ENCODE results near the gene PMP22.

The PMP22 gene

DNA sequence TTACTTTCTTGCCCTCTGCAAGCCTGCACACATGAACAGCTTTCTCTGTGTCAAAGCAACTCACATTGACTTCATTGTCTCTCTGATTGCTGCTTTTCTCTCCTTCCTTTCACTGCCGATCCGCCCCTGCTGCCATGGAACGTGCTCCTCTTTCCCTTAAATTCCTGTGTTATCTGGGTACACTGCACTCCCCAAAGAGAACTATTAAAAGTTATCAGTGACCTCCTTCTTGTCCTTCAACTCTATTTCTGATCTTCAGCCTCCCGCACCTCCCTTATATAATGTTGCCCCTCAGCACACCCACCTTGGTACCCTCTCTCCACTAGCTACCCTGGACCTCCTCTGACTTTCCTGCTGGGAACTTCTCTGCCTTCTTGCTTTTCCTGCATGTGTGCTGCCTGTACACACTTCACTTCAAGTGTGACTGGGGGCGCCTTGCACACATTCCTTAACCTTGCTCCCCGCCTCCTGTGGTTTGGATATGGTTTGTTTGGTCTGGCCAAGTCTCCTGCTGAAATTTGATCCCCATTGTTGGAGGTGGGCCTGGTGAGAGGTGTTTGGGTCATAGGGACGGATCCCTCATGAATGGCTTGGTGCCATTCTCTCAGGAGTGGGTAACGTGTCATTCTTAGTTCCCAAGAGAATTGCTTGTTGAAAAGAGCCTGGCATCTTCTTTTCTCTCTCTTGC, 26.7 kb upstream of the PMP22 start:
- no peak overlapping the region for H3K9ac ChIP-seq (ENCODE audit: low read depth in 1 of 2, low read length in 2 of 2)

GRCh38 chr17:15290605-15291004, 25.5 kb upstream of the PMP22 start:
- Histone ChIP-seq H3K4me3 (ENCODE audit: low read depth in 1 of 2, low read length in 2 of 2) (no peak overlapping the region), H3K4me1 (ENCODE audit: control insufficient read depth in 1 of 2, insufficient read depth in 2 of 2, low read length in 2 of 2) (no peaks in the 10 kb centered on the region), H3K27ac (ENCODE audit: low read depth, low read length) (no peak overlapping the region), H3K36me3 (ENCODE audit: control insufficient read depth in 1 of 2, insufficient read depth in 2 of 2, low read length in 2 of 2) (no peaks in the 10 kb centered on the region), H3K9ac (ENCODE audit: low read depth in 1 of 2, low read length in 2 of 2) (no peak overlapping the region), H3K27me3 (ENCODE audit: control insufficient read depth in 1 of 2, insufficient read depth in 2 of 2, low read length in 2 of 2) (no peaks in the 10 kb centered on the region), H3K9me3 (ENCODE audit: control insufficient read depth in 1 of 2, low read length in 2 of 2) (no peaks in the 10 kb centered on the region)

More for the DNA sequence above, 26.7 kb upstream of the PMP22 start:
- Histone ChIP-seq H3K27me3 (ENCODE audit: control insufficient read depth in 1 of 2, insufficient read depth in 2 of 2, low read length in 2 of 2) (no peaks in the 10 kb centered on the region), H3K36me3 (ENCODE audit: control insufficient read depth in 1 of 2, insufficient read depth in 2 of 2, low read length in 2 of 2) (no peaks in the 10 kb centered on the region), H3K9me3 (ENCODE audit: control insufficient read depth in 1 of 2, low read length in 2 of 2) (no peaks in the 10 kb centered on the region), H3K4me1 (ENCODE audit: control insufficient read depth in 1 of 2, insufficient read depth in 2 of 2, low read length in 2 of 2) (no peaks in the 10 kb centered on the region), H3K4me3 (ENCODE audit: low read depth in 1 of 2, low read length in 2 of 2) (no peak overlapping the region), H3K27ac (ENCODE audit: low read depth, low read length) (no peak overlapping the region)

GRCh38 chr17:15289285-15290183, 24.4 kb upstream of the PMP22 start:
- H3K27me3 ChIP-seq (ENCODE audit: control insufficient read depth in 1 of 2, insufficient read depth in 2 of 2, low read length in 2 of 2), result no peaks in the 10 kb centered on the region
- no peaks in the 10 kb centered on the region for H3K9me3 ChIP-seq (ENCODE audit: control insufficient read depth in 1 of 2, low read length in 2 of 2)
- H3K4me3 ChIP-seq (ENCODE audit: low read depth in 1 of 2, low read length in 2 of 2), result no peak overlapping the region
- H3K9ac ChIP-seq (ENCODE audit: low read depth in 1 of 2, low read length in 2 of 2), result no peak overlapping the region
- no peak overlapping the region for H3K27ac ChIP-seq (ENCODE audit: low read depth, low read length)
- H3K4me1 ChIP-seq (ENCODE audit: control insufficient read depth in 1 of 2, insufficient read depth in 2 of 2, low read length in 2 of 2), result no peaks in the 10 kb centered on the region
- H3K36me3 ChIP-seq (ENCODE audit: control insufficient read depth in 1 of 2, insufficient read depth in 2 of 2, low read length in 2 of 2), result no peaks in the 10 kb centered on the region

DNA sequence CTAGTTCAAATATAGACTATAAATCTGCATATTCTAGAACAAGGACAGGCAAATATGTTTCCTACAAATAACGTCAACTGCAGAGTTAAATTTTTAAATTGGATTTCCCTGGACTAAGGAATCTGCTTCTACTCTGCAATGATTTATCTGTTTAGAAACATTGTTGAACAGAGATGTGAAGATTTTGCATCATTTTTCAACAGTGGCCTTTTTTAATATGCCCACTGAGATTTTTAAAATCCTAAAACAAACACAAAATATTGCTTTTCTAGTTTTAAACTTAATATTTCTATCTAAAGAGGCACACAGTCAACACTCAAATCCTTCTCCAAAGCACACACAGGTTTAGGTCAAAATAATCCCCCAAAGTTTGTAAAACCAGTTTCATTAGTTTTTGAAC, 23.7 kb upstream of the PMP22 start:
- H3K9me3 ChIP-seq (ENCODE audit: control insufficient read depth in 1 of 2, low read length in 2 of 2), result no peaks in the 10 kb centered on the region
- H3K36me3 ChIP-seq (ENCODE audit: control insufficient read depth in 1 of 2, insufficient read depth in 2 of 2, low read length in 2 of 2), result no peaks in the 10 kb centered on the region
- H3K27ac ChIP-seq (ENCODE audit: low read depth, low read length), result no peak overlapping the region
- H3K9ac ChIP-seq (ENCODE audit: low read depth in 1 of 2, low read length in 2 of 2), result no peak overlapping the region
- no peak overlapping the region for H3K4me3 ChIP-seq (ENCODE audit: low read depth in 1 of 2, low read length in 2 of 2)
- H3K4me1 ChIP-seq (ENCODE audit: control insufficient read depth in 1 of 2, insufficient read depth in 2 of 2, low read length in 2 of 2), result no peaks in the 10 kb centered on the region
- peaks cover 0 to 3% of the 10 kb centered on the region in 2 donors for H3K27me3 ChIP-seq (ENCODE audit: control insufficient read depth in 1 of 2, insufficient read depth in 2 of 2, low read length in 2 of 2)

DNA sequence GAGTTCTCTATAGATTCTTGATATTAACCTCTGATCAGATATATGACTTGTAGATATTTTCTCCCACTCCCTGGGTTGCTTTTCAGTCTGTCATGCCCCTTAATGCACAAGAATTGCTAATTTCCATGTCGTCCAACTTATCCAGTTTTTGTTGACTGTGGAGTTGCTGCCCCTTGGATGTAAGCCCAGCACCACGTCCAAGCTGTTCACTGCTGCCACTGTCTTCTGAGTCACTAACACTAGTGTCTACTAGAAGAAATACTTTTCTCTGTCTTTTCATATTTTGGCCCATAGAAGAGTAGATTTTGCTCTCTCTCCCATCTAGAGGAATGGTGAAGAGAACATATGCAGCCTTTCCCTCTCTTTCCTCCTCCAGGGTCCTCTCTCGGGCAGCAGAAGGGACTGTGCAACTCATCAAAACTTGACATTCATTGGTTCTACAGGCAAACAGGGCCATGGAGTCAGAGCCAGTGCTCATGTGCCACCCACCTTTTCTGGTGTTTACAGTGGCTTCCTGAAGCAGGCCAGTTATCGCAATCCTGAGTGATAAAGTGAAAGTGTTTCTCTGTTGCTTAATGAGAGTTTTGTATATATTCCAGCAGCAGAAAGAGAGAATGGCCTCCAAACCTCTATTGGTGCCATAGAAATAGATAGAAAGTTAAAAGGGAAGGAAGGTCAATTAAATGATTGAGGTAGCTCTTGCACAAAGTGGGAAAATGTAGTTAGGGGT, 22.6 kb upstream of the PMP22 start:
- Histone ChIP-seq H3K36me3 (ENCODE audit: control insufficient read depth in 1 of 2, insufficient read depth in 2 of 2, low read length in 2 of 2) (no peaks in the 10 kb centered on the region), H3K27me3 (ENCODE audit: control insufficient read depth in 1 of 2, insufficient read depth in 2 of 2, low read length in 2 of 2) (peaks cover 0 to 3% of the 10 kb centered on the region in 2 donors), H3K9ac (ENCODE audit: low read depth in 1 of 2, low read length in 2 of 2) (no peak overlapping the region), H3K4me1 (ENCODE audit: control insufficient read depth in 1 of 2, insufficient read depth in 2 of 2, low read length in 2 of 2) (no peaks in the 10 kb centered on the region), H3K27ac (ENCODE audit: low read depth, low read length) (no peak overlapping the region), H3K4me3 (ENCODE audit: low read depth in 1 of 2, low read length in 2 of 2) (no peak overlapping the region), H3K9me3 (ENCODE audit: control insufficient read depth in 1 of 2, low read length in 2 of 2) (no peaks in the 10 kb centered on the region)

GRCh38 chr17:15285466-15285865, 20.3 kb upstream of the PMP22 start:
- Histone ChIP-seq H3K27me3 (ENCODE audit: control insufficient read depth in 1 of 2, insufficient read depth in 2 of 2, low read length in 2 of 2) (peaks cover 0 to 3% of the 10 kb centered on the region in 2 donors), H3K9me3 (ENCODE audit: control insufficient read depth in 1 of 2, low read length in 2 of 2) (no peaks in the 10 kb centered on the region)

DNA sequence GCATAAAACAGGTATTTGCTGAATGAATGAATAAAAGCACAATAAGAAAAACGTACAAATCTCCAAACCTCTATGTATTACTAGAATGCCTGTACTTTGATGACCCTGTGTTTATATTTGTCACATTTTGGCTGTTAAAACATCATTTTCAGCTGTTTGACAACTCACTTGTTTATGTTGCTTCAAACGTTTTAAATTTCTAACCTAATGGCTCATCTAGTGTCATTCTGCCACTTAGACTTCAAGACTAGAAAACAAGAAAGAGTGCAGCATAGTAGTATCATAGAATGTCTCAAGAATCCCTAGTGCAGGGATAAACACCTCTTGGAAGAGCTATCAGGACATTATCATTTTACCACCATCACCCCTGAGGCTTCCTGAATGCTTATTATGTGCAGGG, 19.4 kb upstream of the PMP22 start:
- no peak overlapping the region for H3K4me3 ChIP-seq (ENCODE audit: low read depth in 1 of 2, low read length in 2 of 2)
- H3K9me3 ChIP-seq (ENCODE audit: control insufficient read depth in 1 of 2, low read length in 2 of 2), result no peaks in the 10 kb centered on the region

More at GRCh38 chr17:15285466-15285865, 20.3 kb upstream of the PMP22 start:
- H3K9ac ChIP-seq (ENCODE audit: low read depth in 1 of 2, low read length in 2 of 2), result no peak overlapping the region
- H3K4me1 ChIP-seq (ENCODE audit: control insufficient read depth in 1 of 2, insufficient read depth in 2 of 2, low read length in 2 of 2), result no peaks in the 10 kb centered on the region
- H3K27ac ChIP-seq (ENCODE audit: low read depth, low read length), result no peak overlapping the region
- no peak overlapping the region for H3K4me3 ChIP-seq (ENCODE audit: low read depth in 1 of 2, low read length in 2 of 2)
- H3K36me3 ChIP-seq (ENCODE audit: control insufficient read depth in 1 of 2, insufficient read depth in 2 of 2, low read length in 2 of 2), result no peaks in the 10 kb centered on the region

DNA sequence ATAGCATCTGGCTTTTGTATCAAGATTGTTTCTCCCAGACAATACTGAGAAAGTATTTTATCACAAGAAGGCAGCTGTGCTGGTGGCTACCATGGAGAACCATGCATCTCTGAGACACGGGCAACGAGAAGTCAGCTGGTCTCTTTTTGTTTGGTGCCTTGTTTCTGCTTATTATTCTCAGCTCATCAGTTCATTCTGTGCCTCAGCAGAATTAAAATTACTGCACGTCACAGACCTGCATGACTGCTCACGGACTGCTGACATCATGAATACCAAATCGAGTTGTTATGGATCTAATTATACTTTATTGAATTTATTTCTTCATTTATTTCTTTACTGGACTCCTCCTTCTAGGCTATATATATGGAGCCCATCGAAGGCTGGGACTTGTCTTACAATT, 19.0 kb upstream of the PMP22 start:
- Histone ChIP-seq H3K4me1 (ENCODE audit: control insufficient read depth in 1 of 2, insufficient read depth in 2 of 2, low read length in 2 of 2) (no peaks in the 10 kb centered on the region), H3K27ac (ENCODE audit: low read depth, low read length) (no peak overlapping the region), H3K9ac (ENCODE audit: low read depth in 1 of 2, low read length in 2 of 2) (no peak overlapping the region), H3K4me3 (ENCODE audit: low read depth in 1 of 2, low read length in 2 of 2) (no peak overlapping the region), H3K27me3 (ENCODE audit: control insufficient read depth in 1 of 2, insufficient read depth in 2 of 2, low read length in 2 of 2) (peaks cover 0 to 3% of the 10 kb centered on the region in 2 donors), H3K36me3 (ENCODE audit: control insufficient read depth in 1 of 2, insufficient read depth in 2 of 2, low read length in 2 of 2) (no peaks in the 10 kb centered on the region), H3K9me3 (ENCODE audit: control insufficient read depth in 1 of 2, low read length in 2 of 2) (no peaks in the 10 kb centered on the region)

More for the DNA sequence above, 19.4 kb upstream of the PMP22 start:
- Histone ChIP-seq H3K4me1 (ENCODE audit: control insufficient read depth in 1 of 2, insufficient read depth in 2 of 2, low read length in 2 of 2) (no peaks in the 10 kb centered on the region), H3K27ac (ENCODE audit: low read depth, low read length) (no peak overlapping the region), H3K27me3 (ENCODE audit: control insufficient read depth in 1 of 2, insufficient read depth in 2 of 2, low read length in 2 of 2) (peaks cover 0 to 3% of the 10 kb centered on the region in 2 donors), H3K9ac (ENCODE audit: low read depth in 1 of 2, low read length in 2 of 2) (no peak overlapping the region), H3K36me3 (ENCODE audit: control insufficient read depth in 1 of 2, insufficient read depth in 2 of 2, low read length in 2 of 2) (no peaks in the 10 kb centered on the region)

DNA sequence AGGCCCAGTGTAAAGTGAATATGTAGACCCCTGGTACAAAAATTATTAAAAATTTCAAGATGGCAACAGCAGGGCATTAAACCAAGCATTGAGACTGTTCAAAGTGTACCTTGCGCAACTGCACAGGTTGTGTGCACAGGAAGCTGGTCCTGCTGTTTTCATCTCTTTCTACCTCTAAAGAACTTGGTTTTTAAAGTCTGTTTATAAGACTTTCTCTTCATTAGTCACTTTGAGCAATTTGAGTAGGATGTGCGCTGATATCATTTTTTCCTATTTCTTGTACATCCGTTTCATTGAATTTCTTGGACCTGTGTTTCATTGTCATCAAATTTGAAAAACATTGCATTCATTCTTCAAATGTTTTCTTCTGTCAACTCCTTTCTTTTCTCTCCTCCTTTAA, 16.8 kb upstream of the PMP22 start:
- Histone ChIP-seq H3K4me1 (ENCODE audit: control insufficient read depth in 1 of 2, insufficient read depth in 2 of 2, low read length in 2 of 2) (no peaks in the 10 kb centered on the region), H3K9me3 (ENCODE audit: control insufficient read depth in 1 of 2, low read length in 2 of 2) (no peaks in the 10 kb centered on the region), H3K27ac (ENCODE audit: low read depth, low read length) (no peak overlapping the region), H3K9ac (ENCODE audit: low read depth in 1 of 2, low read length in 2 of 2) (no peak overlapping the region), H3K4me3 (ENCODE audit: low read depth in 1 of 2, low read length in 2 of 2) (no peak overlapping the region), H3K36me3 (ENCODE audit: control insufficient read depth in 1 of 2, insufficient read depth in 2 of 2, low read length in 2 of 2) (no peaks in the 10 kb centered on the region), H3K27me3 (ENCODE audit: control insufficient read depth in 1 of 2, insufficient read depth in 2 of 2, low read length in 2 of 2) (peaks cover 0 to 3% of the 10 kb centered on the region in 2 donors)
